Measurements from ENCODE around the gene SELENOF. TPM values are rescaled to one million over a fixed set of nuclear protein-coding genes. Genes with fewer than 3 reads are reported as not detected.
"Not testable (repeated sequence)": the region's sequence is repeated elsewhere in the genome, so short reads cannot be mapped to it uniquely, and the experiment has no call there.

SELENOF gene
- total and polyA plus RNA-seq, 7 experiments from 2014 or later: 109 to 361 (median 139) TPM

- peaks cover 0 to 18% (median 0%) of the 10 kb centered on the region in 3 experiments for H3K36me3 ChIP-seq (ENCODE audit: control insufficient read depth in 2 of 3, insufficient read depth in 3 of 3, low read length in 3 of 3)
- Mint-ChIP-seq H3K4me1 (peaks cover 6 to 45% (median 38%) of the 10 kb centered on the region in 7 donors), H3K9me3 (no peaks in the 10 kb centered on the region), H3K36me3 (peaks cover 3 to 17% (median 15%) of the 10 kb centered on the region in 5 donors), H3K4me3 (no peak within 1 kb of the TSS), H3K27ac (no peak within 1 kb of the TSS), H3K27me3 (no peaks in the 10 kb centered on the region)
- H3K4me3 ChIP-seq (ENCODE audit: low read length): peak within 1 kb of the TSS; percentile 96
- no peaks in the 10 kb centered on the region for H3K9me3 ChIP-seq (ENCODE audit: control insufficient read depth in 2 of 3, low read length in 3 of 3)
- ChIA-PET CTCF (interaction anchor here (0.7 to 1.2 kb wide), 3 partner anchors 50 to 413 kb away, joined by 3 to 6 read pairs (median 3); no protein-coding TSS in a partner anchor), POLR2A (interaction anchor here (0.7 to 3.4 kb wide), 10 partner anchors 10 to 1769 kb away, joined by 3 to 37 read pairs (median 4); partner anchors contain the start of genes ODF2L, PKN2 and SH3GLB1)
- DNase-seq: no peak
- peak within 1 kb of the TSS; percentile 89 for H3K27ac ChIP-seq (ENCODE audit: low read depth, low read length)
- H3K27me3 ChIP-seq (ENCODE audit: control insufficient read depth in 2 of 2, insufficient read depth in 2 of 2, low read length in 2 of 2): no peaks in the 10 kb centered on the region
- peaks cover 15 to 30% of the 10 kb centered on the region in 2 donors for H3K4me1 ChIP-seq (ENCODE audit: control insufficient read depth in 2 of 2, insufficient read depth in 2 of 2, low read length in 2 of 2)
- no peak for ATAC-seq
- intact Hi-C loops (cut with micrococcal nuclease): loop anchor here (1.0 to 10.0 kb wide), 20 partner anchors 20 to 1977 kb away; partner anchors contain the start of genes BCL10 (in 2 of the 2), ODF2L (in 2 of the 2), ZNHIT6 (in 2 of the 2) and GTF2B (in 1 of the 2)
Observed at GRCh38 chr1:86914601-86914997, 673 bp upstream of the SELENOF start, which contains the start of gene HS2ST1. TSS of gene HS2ST1 (plus strand) at chr1:86914635.

GRCh38 chr1:86913399-86913895, 479 bp downstream of the SELENOF start:
- ChIA-PET POLR2A (interaction anchor here (0.9 to 3.4 kb wide), 8 partner anchors 9 to 1770 kb away, joined by 3 to 37 read pairs (median 4); partner anchors contain the start of genes ODF2L, PKN2 and SH3GLB1), CTCF (no interaction called here)
- no peak overlapping the region for H3K4me3 Mint-ChIP-seq
- peaks cover 3 to 23% (median 15%) of the 10 kb centered on the region in 5 donors for H3K36me3 Mint-ChIP-seq
- no peak overlapping the region for H3K27ac Mint-ChIP-seq
- Histone ChIP-seq H3K4me1 (ENCODE audit: control insufficient read depth in 2 of 2, insufficient read depth in 2 of 2, low read length in 2 of 2) (peaks cover 15 to 35% of the 10 kb centered on the region in 2 donors), H3K4me3 (ENCODE audit: low read length) (peak overlapping the region; percentile 96), H3K36me3 (ENCODE audit: control insufficient read depth in 2 of 3, insufficient read depth in 3 of 3, low read length in 3 of 3) (peaks cover 0 to 18% (median 3%) of the 10 kb centered on the region in 3 experiments), H3K9me3 (ENCODE audit: control insufficient read depth in 2 of 3, low read length in 3 of 3) (no peaks in the 10 kb centered on the region), H3K27ac (ENCODE audit: low read depth, low read length) (peak overlapping the region; percentile 86), H3K27me3 (ENCODE audit: control insufficient read depth in 2 of 2, insufficient read depth in 2 of 2, low read length in 2 of 2) (no peaks in the 10 kb centered on the region)
- intact Hi-C loops (cut with micrococcal nuclease): loop anchor here (5.0 to 10.0 kb wide), 5 partner anchors 41 to 1849 kb away; partner anchors contain the start of gene BCL10 (in 1 of the 2)
- ATAC-seq: no peak
- DNase-seq: peak in 6 of 9 donors; percentile 22 to 51 (median 32)
- no peaks in the 10 kb centered on the region for H3K27me3 Mint-ChIP-seq
- peaks cover 6 to 57% (median 48%) of the 10 kb centered on the region in 7 donors for H3K4me1 Mint-ChIP-seq
- H3K9me3 Mint-ChIP-seq: no peaks in the 10 kb centered on the region

- H3K4me1 Mint-ChIP-seq: peaks cover under 1 to 58% (median 48%) of the 10 kb centered on the region in 7 donors
- H3K4me3 Mint-ChIP-seq: peak overlapping the region in 1 of 10 donors; percentile 67
- H3K27ac Mint-ChIP-seq: peak overlapping the region in 3 of 9 donors; percentile 10 to 59 (median 23)
- intact Hi-C loops (cut with micrococcal nuclease): loop anchor here (5.0 to 10.0 kb wide), 5 partner anchors 40 to 1848 kb away; partner anchors contain the start of gene BCL10 (in 1 of the 2)
- H3K9me3 Mint-ChIP-seq: no peaks in the 10 kb centered on the region
- no peaks in the 10 kb centered on the region for H3K27me3 Mint-ChIP-seq
- H3K4me1 ChIP-seq (ENCODE audit: control insufficient read depth in 2 of 2, insufficient read depth in 2 of 2, low read length in 2 of 2): peaks cover 15 to 40% of the 10 kb centered on the region in 2 donors
- POLR2A ChIA-PET: interaction anchor here (2.0 to 3.4 kb wide), 2 partner anchors 8 to 208 kb away, joined by 12 to 37 read pairs; partner anchors contain the start of gene SH3GLB1
- no peaks in the 10 kb centered on the region for H3K9me3 ChIP-seq (ENCODE audit: control insufficient read depth in 2 of 3, low read length in 3 of 3)
- peak overlapping the region; percentile 96 for H3K4me3 ChIP-seq (ENCODE audit: low read length)
- no peaks in the 10 kb centered on the region for H3K27me3 ChIP-seq (ENCODE audit: control insufficient read depth in 2 of 2, insufficient read depth in 2 of 2, low read length in 2 of 2)
- ATAC-seq: no peak
- H3K36me3 Mint-ChIP-seq: peaks cover 3 to 29% (median 22%) of the 10 kb centered on the region in 5 donors
- no peak overlapping the region for H3K27ac ChIP-seq (ENCODE audit: low read depth, low read length)
- no peak for DNase-seq
- CTCF ChIA-PET: no interaction called here
- peaks cover 0 to 18% (median 4%) of the 10 kb centered on the region in 3 experiments for H3K36me3 ChIP-seq (ENCODE audit: control insufficient read depth in 2 of 3, insufficient read depth in 3 of 3, low read length in 3 of 3)
Observed at GRCh38 chr1:86912281-86912900, 1.5 kb downstream of the SELENOF start.

- Histone ChIP-seq H3K9me3 (ENCODE audit: control insufficient read depth in 2 of 3, low read length in 3 of 3) (no peaks in the 10 kb centered on the region), H3K4me1 (ENCODE audit: control insufficient read depth in 2 of 2, insufficient read depth in 2 of 2, low read length in 2 of 2) (peaks cover 9 to 49% of the 10 kb centered on the region in 2 donors), H3K4me3 (ENCODE audit: low read length) (no peak overlapping the region), H3K36me3 (ENCODE audit: control insufficient read depth in 2 of 3, insufficient read depth in 3 of 3, low read length in 3 of 3) (peaks cover 1 to 22% (median 4%) of the 10 kb centered on the region in 3 experiments), H3K27ac (ENCODE audit: low read depth, low read length) (no peak overlapping the region), H3K27me3 (ENCODE audit: control insufficient read depth in 2 of 2, insufficient read depth in 2 of 2, low read length in 2 of 2) (no peaks in the 10 kb centered on the region)
- CTCF ChIA-PET: no interaction called here
- POLR2A ChIA-PET: interaction anchor here (0.6 kb wide), 1 partner anchor 29 kb away, joined by 5 read pairs; no protein-coding TSS in a partner anchor
- Mint-ChIP-seq H3K9me3 (no peaks in the 10 kb centered on the region), H3K4me1 (peaks cover 17 to 47% (median 38%) of the 10 kb centered on the region in 7 donors), H3K27me3 (no peaks in the 10 kb centered on the region), H3K4me3 (no peak overlapping the region), H3K36me3 (peaks cover 3 to 35% (median 30%) of the 10 kb centered on the region in 5 donors), H3K27ac (no peak overlapping the region)
- DNase-seq (no peak), ATAC-seq (no peak)
- intact Hi-C loops (cut with micrococcal nuclease): no loop called here
Observed at GRCh38 chr1:86906419-86906818, 7.5 kb downstream of the SELENOF start.

GRCh38 chr1:86905875-86906274, 8.1 kb downstream of the SELENOF start:
- H3K4me1 ChIP-seq (ENCODE audit: control insufficient read depth in 2 of 2, insufficient read depth in 2 of 2, low read length in 2 of 2): peaks cover 9 to 46% of the 10 kb centered on the region in 2 donors
- H3K9me3 ChIP-seq (ENCODE audit: control insufficient read depth in 2 of 3, low read length in 3 of 3): no peaks in the 10 kb centered on the region
- Mint-ChIP-seq H3K4me3 (no peak overlapping the region), H3K27ac (no peak overlapping the region), H3K4me1 (peaks cover 19 to 42% (median 32%) of the 10 kb centered on the region in 7 donors), H3K9me3 (no peaks in the 10 kb centered on the region), H3K36me3 (peaks cover 3 to 33% (median 29%) of the 10 kb centered on the region in 5 donors), H3K27me3 (no peaks in the 10 kb centered on the region)
- H3K27me3 ChIP-seq (ENCODE audit: control insufficient read depth in 2 of 2, insufficient read depth in 2 of 2, low read length in 2 of 2): no peaks in the 10 kb centered on the region
- CTCF ChIA-PET: no interaction called here
- no peak overlapping the region for H3K4me3 ChIP-seq (ENCODE audit: low read length)
- intact Hi-C loops (cut with micrococcal nuclease): no loop called here
- H3K36me3 ChIP-seq (ENCODE audit: control insufficient read depth in 2 of 3, insufficient read depth in 3 of 3, low read length in 3 of 3): peaks cover 4 to 26% (median 4%) of the 10 kb centered on the region in 3 experiments
- POLR2A ChIA-PET: no interaction called here
- ATAC-seq (no peak), DNase-seq (no peak)
- H3K27ac ChIP-seq (ENCODE audit: low read depth, low read length): no peak overlapping the region

- CTCF ChIA-PET; H3K27me3 ChIP-seq (ENCODE audit: control insufficient read depth in 2 of 2, insufficient read depth in 2 of 2, low read length in 2 of 2); H3K4me3 Mint-ChIP-seq; H3K27ac Mint-ChIP-seq; H3K4me3 ChIP-seq (ENCODE audit: low read length); H3K27me3 Mint-ChIP-seq; DNase-seq; POLR2A ChIA-PET; H3K9me3 ChIP-seq (ENCODE audit: control insufficient read depth in 2 of 3, low read length in 3 of 3); ATAC-seq; intact Hi-C loops (cut with micrococcal nuclease); H3K9me3 Mint-ChIP-seq; H3K27ac ChIP-seq (ENCODE audit: low read depth, low read length); H3K4me1 ChIP-seq (ENCODE audit: control insufficient read depth in 2 of 2, insufficient read depth in 2 of 2, low read length in 2 of 2): not testable (repeated sequence)
- H3K36me3 ChIP-seq (ENCODE audit: control insufficient read depth in 2 of 3, insufficient read depth in 3 of 3, low read length in 3 of 3): peaks cover 0 to 30% (median 4%) of the 10 kb centered on the region in 3 experiments
- H3K4me1 Mint-ChIP-seq: peaks cover 10 to 47% (median 29%) of the 10 kb centered on the region in 7 donors
- H3K36me3 Mint-ChIP-seq: peaks cover 5 to 30% (median 24%) of the 10 kb centered on the region in 5 donors
Observed at GRCh38 chr1:86899401-86899800, 14.5 kb downstream of the SELENOF start.
